A673 (cell line): ENCODE measurements around the gene CCDC6. TPM values are rescaled to one million over a fixed set of nuclear protein-coding genes. Genes with fewer than 3 reads are reported as not detected.

Source experiments
- BruUV-seq: library from RNA; stranded (reverse); fragments of 400-500 nt; replicated peaks from 2 replicates; lab custom pipeline; 2021; lab: Mats Ljungman, UMichigan
- CTCF ChIA-PET: fragments of 300-600 bp; sonication (Branson Sonifier 250); formaldehyde crosslinking; loops from one replicate; lab custom pipeline; 2022; ENCODE audit warnings: antibody characterized with exemption; lab: Charles Lee
- POLR2A ChIA-PET: fragments of 300-600 bp; sonication (Branson Sonifier 250); formaldehyde crosslinking; loops from one replicate; lab custom pipeline; 2022; ENCODE audit warnings: antibody characterized with exemption; ENCODE audit not compliant: low non-redundant PET; lab: Charles Lee
- DNase-seq: peaks from one replicate; pipeline ENCODE4 v3.0.0-alpha.2; 2015; ENCODE audit warnings: low spot score
- H3K27ac ChIP-seq: fragments of 200-600 bp; sonication (generic); 2 replicates; pipeline ENCODE4 v1.5.1; 2016; ENCODE audit warnings: mixed run types, low read depth, mild to moderate bottlenecking, mixed read lengths, antibody characterized with exemption, low read length; ENCODE audit not compliant: poor library complexity, severe bottlenecking
- H3K27me3 ChIP-seq: fragments of 200-600 bp; sonication (generic); replicated peaks from 2 replicates; pipeline ENCODE4 v1.6.1; 2017; ENCODE audit warnings: mixed run types, low read depth, mild to moderate bottlenecking, mixed read lengths, antibody characterized with exemption, low read length; ENCODE audit not compliant: insufficient read depth, poor library complexity
- H3K36me3 ChIP-seq: fragments of 200-600 bp; sonication (generic); 2 replicates; pipeline ENCODE4 v1.6.1; 2016; ENCODE audit warnings: mixed run types, mild to moderate bottlenecking, mixed read lengths, antibody characterized with exemption, low read length; ENCODE audit not compliant: insufficient read depth, poor library complexity, severe bottlenecking
- H3K4me1 ChIP-seq: fragments of 200-600 bp; sonication (generic); 2 replicates; pipeline ENCODE4 v1.6.1; 2017; ENCODE audit warnings: mixed run types, mild to moderate bottlenecking, mixed read lengths, antibody characterized with exemption, low read length; ENCODE audit not compliant: insufficient read depth, poor library complexity, severe bottlenecking
- H3K4me3 ChIP-seq: fragments of 200-600 bp; sonication (generic); 2 replicates; pipeline ENCODE4 v1.5.1; 2016; ENCODE audit warnings: low read depth, mixed run types, mild to moderate bottlenecking, mixed read lengths, low read length; ENCODE audit not compliant: poor library complexity, severe bottlenecking
- H3K9me3 ChIP-seq: fragments of 200-600 bp; sonication (generic); 2 replicates; pipeline ENCODE4 v1.6.1; 2016; ENCODE audit warnings: mixed run types, low read depth, mild to moderate bottlenecking, mixed read lengths, antibody characterized with exemption, low read length; ENCODE audit not compliant: poor library complexity, severe bottlenecking
- CTCF ChIP-seq: fragments of 300-800, 200-600 bp; sonication (generic); conservative IDR thresholded peaks from 2 replicates; pipeline ENCODE4 v1.5.1; 2017; ENCODE audit warnings: low read depth, mild to moderate bottlenecking, antibody characterized with exemption, low read length, moderate library complexity, mixed read lengths
- EZH2 ChIP-seq: fragments of 200-600 bp; sonication (generic); IDR thresholded peaks from 2 replicates; pipeline ENCODE4 v1.6.1; 2017; ENCODE audit warnings: borderline replicate concordance, low read depth, mild to moderate bottlenecking, mixed read lengths, antibody characterized with exemption, low read length; ENCODE audit not compliant: poor library complexity, severe bottlenecking
- intact Hi-C: fragments of 100-400 bp; cut with micrococcal nuclease; formaldehyde crosslinking; loops from one replicate; pipeline ENCODE4 v1.10.0; 2022; ENCODE audit not compliant: unreplicated experiment
- total RNA-seq: library from RNA; stranded (reverse); gene quantifications from 2 replicates; pipeline ENCODE4 v1.2.3, GENCODE V29; 2021

Gene CCDC6
- total RNA-seq, 1 experiment from 2014 or later, result 28.1 TPM

DNA sequence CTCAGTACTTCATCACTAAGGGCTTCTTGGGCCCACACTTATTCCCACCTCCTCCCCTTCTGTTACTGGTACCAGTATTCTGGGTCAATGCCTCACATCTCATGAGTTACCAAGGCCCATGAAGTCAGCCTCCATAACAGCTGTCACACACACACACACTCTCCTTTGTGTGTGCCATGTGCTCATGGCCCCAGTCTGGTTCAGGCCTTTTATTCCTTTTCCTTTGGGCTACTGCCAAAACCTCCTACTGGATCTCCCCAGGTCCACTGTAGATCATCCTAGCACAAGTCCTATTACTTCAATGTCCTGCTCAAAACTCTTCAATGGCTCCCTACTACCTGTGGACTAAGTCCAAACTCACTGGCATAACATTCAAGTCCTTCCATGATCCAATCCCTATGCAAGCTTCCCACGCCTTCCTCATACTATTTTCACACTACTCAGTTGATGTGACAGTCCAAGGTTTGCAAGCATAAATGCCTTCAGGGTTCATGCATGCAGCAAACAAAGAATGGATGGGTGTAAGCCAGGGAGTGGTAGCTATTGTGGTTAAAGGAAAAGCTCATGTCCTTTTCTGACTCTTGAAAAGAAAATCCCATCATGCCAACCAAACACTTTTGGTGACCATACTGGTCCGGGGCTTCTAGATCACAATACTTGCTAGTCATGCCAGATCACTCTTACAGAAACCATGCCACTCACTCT is 68.1 kb downstream of the CCDC6 start:
- CTCF ChIA-PET, result no interaction called here
- POLR2A ChIA-PET, result no interaction called here
- no peaks in the 10 kb centered on the region for H3K27me3 ChIP-seq
- H3K36me3 ChIP-seq, result no peaks in the 10 kb centered on the region
- DNase-seq, result no peak
- no peaks in the 10 kb centered on the region for H3K4me1 ChIP-seq
- BruUV-seq, result no TSS peak
- H3K27ac ChIP-seq, result no peak overlapping the region
- intact Hi-C loops, result loop anchor here (10.0 kb wide), 1 partner anchor 197 kb away; no protein-coding TSS in a partner anchor
- H3K9me3 ChIP-seq, result no peaks in the 10 kb centered on the region
- TF ChIP-seq CTCF (no peak), EZH2 (no peak)
- no peak overlapping the region for H3K4me3 ChIP-seq

DNA sequence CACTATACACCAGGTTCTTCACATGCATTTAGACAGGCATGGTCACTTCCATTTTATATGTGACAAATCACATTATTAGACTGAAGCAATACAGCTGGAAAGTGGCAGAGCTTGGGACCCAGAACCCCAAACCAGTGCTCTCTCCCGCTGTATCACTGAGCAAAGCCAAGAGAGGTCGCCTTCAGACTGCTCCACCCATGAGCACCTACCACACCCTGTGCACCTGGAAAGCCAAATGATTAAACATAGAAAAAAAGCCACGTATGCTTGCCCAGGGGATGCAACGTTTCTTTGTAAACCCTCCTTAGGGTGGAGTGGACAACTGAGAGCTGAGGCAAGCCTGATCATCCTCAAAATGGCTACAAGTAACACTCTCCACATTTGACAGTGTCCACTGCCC is 72.5 kb downstream of the CCDC6 start:
- TF ChIP-seq CTCF, result no peak
- TF ChIP-seq EZH2, result no peak
- ChIA-PET POLR2A (no interaction called here), CTCF (interaction anchor here (0.6 kb wide), 1 partner anchor 200 kb away, joined by 3 read pairs; no protein-coding TSS in a partner anchor)
- intact Hi-C loops, result loop anchor here (5.0 to 10.0 kb wide), 2 partner anchors 201 to 592 kb away; no protein-coding TSS in a partner anchor
- Histone ChIP-seq H3K9me3 (no peaks in the 10 kb centered on the region), H3K27me3 (no peaks in the 10 kb centered on the region), H3K4me1 (no peaks in the 10 kb centered on the region), H3K36me3 (peaks cover 2% of the 10 kb centered on the region), H3K4me3 (no peak overlapping the region), H3K27ac (no peak overlapping the region)
- DNase-seq, result no peak
- BruUV-seq, result no TSS peak

GRCh38 chr10:59832506-59832905 is 73.8 kb downstream of the CCDC6 start:
- intact Hi-C loops, result loop anchor here (5.0 to 10.0 kb wide), 2 partner anchors 202 to 590 kb away; no protein-coding TSS in a partner anchor

More at GRCh38 chr10:59832506-59832905, 73.8 kb downstream of the CCDC6 start:
- Histone ChIP-seq H3K27ac (no peak overlapping the region), H3K36me3 (peaks cover 2% of the 10 kb centered on the region), H3K27me3 (no peaks in the 10 kb centered on the region), H3K9me3 (no peaks in the 10 kb centered on the region), H3K4me3 (no peak overlapping the region), H3K4me1 (no peaks in the 10 kb centered on the region)
- ChIA-PET POLR2A (no interaction called here), CTCF (interaction anchor here (1.5 kb wide), 1 partner anchor 206 kb away, joined by 4 read pairs; no protein-coding TSS in a partner anchor)
- no peak for TF ChIP-seq CTCF
- no peak for TF ChIP-seq EZH2
- DNase-seq, result no peak
- no TSS peak for BruUV-seq
